ENCODE data around the gene GCKR.
"Not testable (repeated sequence)": the region's sequence is repeated elsewhere in the genome, so short reads cannot be mapped to it uniquely, and the experiment has no call there.

Gene GCKR

DNA sequence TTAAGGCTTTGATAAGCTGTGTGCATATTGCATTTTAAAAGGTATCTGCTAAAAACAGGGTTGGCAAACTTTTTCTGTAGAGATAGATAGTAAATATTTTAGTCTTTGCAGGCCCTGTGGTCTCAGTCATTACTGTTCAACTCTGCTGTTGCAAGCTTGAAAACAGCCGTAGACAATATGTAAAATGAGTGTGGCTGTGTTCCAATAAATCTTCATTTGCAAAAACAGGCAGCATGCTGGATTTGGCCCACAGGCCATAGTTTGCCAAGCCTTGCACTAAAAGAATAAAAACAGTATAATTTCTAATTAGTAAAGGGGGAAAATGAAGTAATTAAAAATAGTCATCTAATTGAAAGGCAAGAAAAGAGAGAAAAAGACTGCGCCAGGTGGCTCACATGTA is 35.3 kb downstream of the GCKR start:
- no peak for ATAC-seq
- TF ChIP-seq TCF4 (CRISPR knock-in tag; IDR thresholded peaks at IDR 0.05; ENCODE audit: borderline replicate concordance) (no peak), BACH2 (CRISPR knock-in tag; IDR thresholded peaks at IDR 0.05; ENCODE audit: borderline replicate concordance) (no peak), ISL1 (CRISPR knock-in tag; IDR thresholded peaks at IDR 0.05) (no peak), ZNF70 (CRISPR knock-in tag; IDR thresholded peaks at IDR 0.05) (no peak), GLIS3 (CRISPR knock-in tag; IDR thresholded peaks at IDR 0.05) (no peak), ZNF565 (CRISPR knock-in tag; conservative IDR thresholded peaks at IDR 0.05; ENCODE audit: low read depth) (no peak), CSDC2 (CRISPR knock-in tag; IDR thresholded peaks at IDR 0.05) (no peak), ARNTL (CRISPR knock-in tag; IDR thresholded peaks at IDR 0.05; ENCODE audit: borderline replicate concordance, low read depth) (no peak), OSR1 (CRISPR knock-in tag; IDR thresholded peaks at IDR 0.05) (no peak), SNAI2 (CRISPR knock-in tag; IDR thresholded peaks at IDR 0.05) (no peak), ZNF8 (CRISPR knock-in tag; IDR thresholded peaks at IDR 0.05) (no peak), ZFP30 (CRISPR knock-in tag; IDR thresholded peaks at IDR 0.05) (no peak), RARB (CRISPR knock-in tag; IDR thresholded peaks at IDR 0.05) (no peak), ZFP3 (CRISPR knock-in tag; IDR thresholded peaks at IDR 0.05) (no peak), ZC3H10 (CRISPR knock-in tag; IDR thresholded peaks at IDR 0.05) (no peak), ESRRG (CRISPR knock-in tag; IDR thresholded peaks at IDR 0.05) (no peak)
- TF ChIP-seq, protein P1, sequence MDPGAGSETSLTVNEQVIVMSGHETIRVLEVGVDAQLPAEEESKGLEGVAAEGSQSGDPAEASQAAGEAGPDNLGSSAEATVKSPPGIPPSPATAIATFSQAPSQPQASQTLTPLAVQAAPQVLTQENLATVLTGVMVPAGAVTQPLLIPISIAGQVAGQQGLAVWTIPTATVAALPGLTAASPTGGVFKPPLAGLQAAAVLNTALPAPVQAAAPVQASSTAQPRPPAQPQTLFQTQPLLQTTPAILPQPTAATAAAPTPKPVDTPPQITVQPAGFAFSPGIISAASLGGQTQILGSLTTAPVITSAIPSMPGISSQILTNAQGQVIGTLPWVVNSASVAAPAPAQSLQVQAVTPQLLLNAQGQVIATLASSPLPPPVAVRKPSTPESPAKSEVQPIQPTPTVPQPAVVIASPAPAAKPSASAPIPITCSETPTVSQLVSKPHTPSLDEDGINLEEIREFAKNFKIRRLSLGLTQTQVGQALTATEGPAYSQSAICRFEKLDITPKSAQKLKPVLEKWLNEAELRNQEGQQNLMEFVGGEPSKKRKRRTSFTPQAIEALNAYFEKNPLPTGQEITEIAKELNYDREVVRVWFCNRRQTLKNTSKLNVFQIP (CRISPR knock-in tag; IDR thresholded peaks at IDR 0.05; ENCODE audit: borderline replicate concordance, low read depth): no peak
- TF ChIP-seq, protein P2, sequence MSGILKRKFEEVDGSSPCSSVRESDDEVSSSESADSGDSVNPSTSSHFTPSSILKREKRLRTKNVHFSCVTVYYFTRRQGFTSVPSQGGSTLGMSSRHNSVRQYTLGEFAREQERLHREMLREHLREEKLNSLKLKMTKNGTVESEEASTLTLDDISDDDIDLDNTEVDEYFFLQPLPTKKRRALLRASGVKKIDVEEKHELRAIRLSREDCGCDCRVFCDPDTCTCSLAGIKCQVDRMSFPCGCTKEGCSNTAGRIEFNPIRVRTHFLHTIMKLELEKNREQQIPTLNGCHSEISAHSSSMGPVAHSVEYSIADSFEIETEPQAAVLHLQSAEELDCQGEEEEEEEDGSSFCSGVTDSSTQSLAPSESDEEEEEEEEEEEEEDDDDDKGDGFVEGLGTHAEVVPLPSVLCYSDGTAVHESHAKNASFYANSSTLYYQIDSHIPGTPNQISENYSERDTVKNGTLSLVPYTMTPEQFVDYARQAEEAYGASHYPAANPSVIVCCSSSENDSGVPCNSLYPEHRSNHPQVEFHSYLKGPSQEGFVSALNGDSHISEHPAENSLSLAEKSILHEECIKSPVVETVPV (CRISPR knock-in tag; IDR thresholded peaks at IDR 0.05): no peak
- TF ChIP-seq, protein P3, sequence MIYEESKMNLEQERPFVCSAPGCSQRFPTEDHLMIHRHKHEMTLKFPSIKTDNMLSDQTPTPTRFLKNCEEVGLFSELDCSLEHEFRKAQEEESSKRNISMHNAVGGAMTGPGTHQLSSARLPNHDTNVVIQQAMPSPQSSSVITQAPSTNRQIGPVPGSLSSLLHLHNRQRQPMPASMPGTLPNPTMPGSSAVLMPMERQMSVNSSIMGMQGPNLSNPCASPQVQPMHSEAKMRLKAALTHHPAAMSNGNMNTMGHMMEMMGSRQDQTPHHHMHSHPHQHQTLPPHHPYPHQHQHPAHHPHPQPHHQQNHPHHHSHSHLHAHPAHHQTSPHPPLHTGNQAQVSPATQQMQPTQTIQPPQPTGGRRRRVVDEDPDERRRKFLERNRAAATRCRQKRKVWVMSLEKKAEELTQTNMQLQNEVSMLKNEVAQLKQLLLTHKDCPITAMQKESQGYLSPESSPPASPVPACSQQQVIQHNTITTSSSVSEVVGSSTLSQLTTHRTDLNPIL (CRISPR knock-in tag; IDR thresholded peaks at IDR 0.05; ENCODE audit: low read depth): no peak
- TF ChIP-seq, protein P4, sequence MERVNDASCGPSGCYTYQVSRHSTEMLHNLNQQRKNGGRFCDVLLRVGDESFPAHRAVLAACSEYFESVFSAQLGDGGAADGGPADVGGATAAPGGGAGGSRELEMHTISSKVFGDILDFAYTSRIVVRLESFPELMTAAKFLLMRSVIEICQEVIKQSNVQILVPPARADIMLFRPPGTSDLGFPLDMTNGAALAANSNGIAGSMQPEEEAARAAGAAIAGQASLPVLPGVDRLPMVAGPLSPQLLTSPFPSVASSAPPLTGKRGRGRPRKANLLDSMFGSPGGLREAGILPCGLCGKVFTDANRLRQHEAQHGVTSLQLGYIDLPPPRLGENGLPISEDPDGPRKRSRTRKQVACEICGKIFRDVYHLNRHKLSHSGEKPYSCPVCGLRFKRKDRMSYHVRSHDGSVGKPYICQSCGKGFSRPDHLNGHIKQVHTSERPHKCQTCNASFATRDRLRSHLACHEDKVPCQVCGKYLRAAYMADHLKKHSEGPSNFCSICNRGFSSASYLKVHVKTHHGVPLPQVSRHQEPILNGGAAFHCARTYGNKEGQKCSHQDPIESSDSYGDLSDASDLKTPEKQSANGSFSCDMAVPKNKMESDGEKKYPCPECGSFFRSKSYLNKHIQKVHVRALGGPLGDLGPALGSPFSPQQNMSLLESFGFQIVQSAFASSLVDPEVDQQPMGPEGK (CRISPR knock-in tag; IDR thresholded peaks at IDR 0.05; ENCODE audit: borderline replicate concordance): no peak

DNA sequence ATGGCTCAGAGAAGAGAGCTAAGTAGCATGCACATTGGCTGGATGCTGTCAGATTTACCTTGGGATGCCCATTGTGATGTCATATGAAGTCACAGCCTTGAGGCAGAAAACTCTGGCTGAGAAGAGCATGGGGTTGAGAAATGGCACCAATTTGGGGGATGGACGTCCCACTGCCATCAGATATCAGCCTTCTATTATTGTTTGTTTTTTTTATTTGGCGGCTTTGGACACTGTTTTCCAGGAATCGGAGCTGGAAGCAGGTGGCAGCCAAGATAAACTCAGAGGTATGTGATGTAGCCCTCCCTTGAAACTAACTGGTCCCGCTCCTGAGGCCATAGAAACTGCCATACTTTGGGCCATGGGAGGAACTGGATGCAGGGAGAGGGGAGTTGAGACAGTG is 40.6 kb downstream of the GCKR start:
- TF ChIP-seq, protein P2 (CRISPR knock-in tag; IDR thresholded peaks at IDR 0.05): no peak
- TF ChIP-seq ESRRG (CRISPR knock-in tag; IDR thresholded peaks at IDR 0.05) (no peak), ZNF8 (CRISPR knock-in tag; IDR thresholded peaks at IDR 0.05) (no peak), ZNF565 (CRISPR knock-in tag; conservative IDR thresholded peaks at IDR 0.05; ENCODE audit: low read depth) (no peak), ZFP30 (CRISPR knock-in tag; IDR thresholded peaks at IDR 0.05) (no peak), TCF4 (CRISPR knock-in tag; IDR thresholded peaks at IDR 0.05; ENCODE audit: borderline replicate concordance) (no peak), SNAI2 (CRISPR knock-in tag; IDR thresholded peaks at IDR 0.05) (no peak), TOX (CRISPR knock-in tag; IDR thresholded peaks at IDR 0.05; ENCODE audit: borderline replicate concordance) (no peak), OSR1 (CRISPR knock-in tag; IDR thresholded peaks at IDR 0.05) (no peak), ZNF70 (CRISPR knock-in tag; IDR thresholded peaks at IDR 0.05) (no peak), PPARA (CRISPR knock-in tag; IDR thresholded peaks at IDR 0.05; ENCODE audit: borderline replicate concordance) (no peak), ZC3H10 (CRISPR knock-in tag; IDR thresholded peaks at IDR 0.05) (no peak), GLIS3 (CRISPR knock-in tag; IDR thresholded peaks at IDR 0.05) (no peak)
- TF ChIP-seq, protein P1 (CRISPR knock-in tag; IDR thresholded peaks at IDR 0.05; ENCODE audit: borderline replicate concordance, low read depth): no peak
- TF ChIP-seq, protein P5, sequence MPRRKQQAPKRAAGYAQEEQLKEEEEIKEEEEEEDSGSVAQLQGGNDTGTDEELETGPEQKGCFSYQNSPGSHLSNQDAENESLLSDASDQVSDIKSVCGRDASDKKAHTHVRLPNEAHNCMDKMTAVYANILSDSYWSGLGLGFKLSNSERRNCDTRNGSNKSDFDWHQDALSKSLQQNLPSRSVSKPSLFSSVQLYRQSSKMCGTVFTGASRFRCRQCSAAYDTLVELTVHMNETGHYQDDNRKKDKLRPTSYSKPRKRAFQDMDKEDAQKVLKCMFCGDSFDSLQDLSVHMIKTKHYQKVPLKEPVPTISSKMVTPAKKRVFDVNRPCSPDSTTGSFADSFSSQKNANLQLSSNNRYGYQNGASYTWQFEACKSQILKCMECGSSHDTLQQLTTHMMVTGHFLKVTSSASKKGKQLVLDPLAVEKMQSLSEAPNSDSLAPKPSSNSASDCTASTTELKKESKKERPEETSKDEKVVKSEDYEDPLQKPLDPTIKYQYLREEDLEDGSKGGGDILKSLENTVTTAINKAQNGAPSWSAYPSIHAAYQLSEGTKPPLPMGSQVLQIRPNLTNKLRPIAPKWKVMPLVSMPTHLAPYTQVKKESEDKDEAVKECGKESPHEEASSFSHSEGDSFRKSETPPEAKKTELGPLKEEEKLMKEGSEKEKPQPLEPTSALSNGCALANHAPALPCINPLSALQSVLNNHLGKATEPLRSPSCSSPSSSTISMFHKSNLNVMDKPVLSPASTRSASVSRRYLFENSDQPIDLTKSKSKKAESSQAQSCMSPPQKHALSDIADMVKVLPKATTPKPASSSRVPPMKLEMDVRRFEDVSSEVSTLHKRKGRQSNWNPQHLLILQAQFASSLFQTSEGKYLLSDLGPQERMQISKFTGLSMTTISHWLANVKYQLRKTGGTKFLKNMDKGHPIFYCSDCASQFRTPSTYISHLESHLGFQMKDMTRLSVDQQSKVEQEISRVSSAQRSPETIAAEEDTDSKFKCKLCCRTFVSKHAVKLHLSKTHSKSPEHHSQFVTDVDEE (CRISPR knock-in tag; IDR thresholded peaks at IDR 0.05): no peak
- no peak for ATAC-seq

DNA sequence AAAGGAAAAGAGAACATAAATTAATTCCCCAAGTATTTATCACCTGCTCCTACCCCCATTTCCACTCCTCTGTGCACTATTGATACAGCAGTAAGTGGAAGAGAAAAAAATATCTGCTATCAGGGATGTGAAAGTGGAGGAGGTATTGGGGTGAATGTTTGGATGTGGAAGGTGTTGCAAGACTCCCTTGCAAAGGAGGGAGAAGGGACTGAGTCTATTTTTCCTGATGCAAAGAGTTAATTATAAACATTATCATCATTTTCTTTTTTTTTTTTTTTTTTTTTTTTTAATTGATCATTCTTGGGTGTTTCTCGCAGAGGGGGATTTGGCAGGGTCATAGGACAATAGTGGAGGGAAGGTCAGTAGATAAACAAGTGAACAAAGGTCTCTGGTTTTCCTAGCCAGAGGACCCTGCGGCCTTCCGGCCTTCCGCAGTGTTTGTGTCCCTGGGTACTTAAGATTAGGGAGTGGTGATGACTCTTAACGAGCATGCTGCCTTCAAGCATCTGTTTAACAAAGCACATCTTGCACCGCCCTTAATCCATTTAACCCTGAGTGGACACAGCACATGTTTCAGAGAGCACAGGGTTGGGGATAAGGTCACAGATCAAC is 42.3 kb downstream of the GCKR start:
- ATAC-seq: not testable (repeated sequence)

DNA sequence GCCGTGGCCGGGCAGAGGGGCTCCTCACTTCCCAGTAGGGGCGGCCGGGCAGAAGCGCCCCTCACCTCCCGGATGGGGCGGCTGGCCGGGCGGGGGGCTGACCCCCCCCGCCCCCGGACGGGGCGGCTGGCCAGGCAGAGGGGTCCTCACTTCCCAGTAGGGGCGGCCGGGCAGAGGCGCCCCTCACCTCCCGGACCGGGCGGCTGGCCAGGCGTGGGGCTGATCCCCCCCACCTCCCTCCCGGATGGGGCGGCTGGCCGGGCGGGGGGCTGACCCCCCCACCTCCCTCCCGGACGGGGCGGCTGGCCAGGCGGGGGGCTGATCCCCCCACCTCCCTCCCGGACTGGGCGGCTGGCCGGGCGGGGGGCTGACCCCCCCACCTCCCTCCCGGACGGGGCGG is 43.0 kb downstream of the GCKR start:
- not testable (repeated sequence) for ATAC-seq

Data from SK-N-SH treated with all-trans-retinoic acid at 6 μM for 48 hours (cell line).